ENCODE measurements around the gene DYDC1. TPM values are rescaled to one million over a fixed set of nuclear protein-coding genes. Genes with fewer than 3 reads are reported as not detected.
"Not testable (repeated sequence)": the region's sequence is repeated elsewhere in the genome, so short reads cannot be mapped to it uniquely, and the experiment has no call there.

DYDC1 gene
- total RNA-seq, 1 experiment from 2014 or later, result not detected

DNA sequence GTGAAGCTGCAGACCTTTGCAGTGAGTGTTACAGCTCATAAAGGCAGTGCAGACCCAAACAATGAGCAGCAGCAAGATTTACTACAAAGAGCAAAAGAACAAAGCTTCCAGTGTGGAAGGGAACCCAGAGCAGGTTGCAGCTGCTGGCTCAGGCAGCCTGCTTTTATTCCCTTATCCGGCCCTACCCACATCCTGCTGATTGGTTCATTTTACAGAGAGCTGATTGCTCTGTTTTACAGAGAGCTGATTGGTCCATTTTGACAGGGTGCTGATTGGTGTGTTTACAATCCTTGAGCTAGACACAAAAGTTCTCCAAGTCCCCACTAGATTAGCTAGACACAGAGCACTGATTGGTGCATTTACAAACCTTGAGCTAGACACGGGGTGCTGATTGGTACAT is 2.4 kb upstream of the DYDC1 start:
- H3K4me1 ChIP-seq (ENCODE audit: low read length); H3K9me2 ChIP-seq (replicated peaks; ENCODE audit: insufficient read depth, low read length); H3K9me3 ChIP-seq (ENCODE audit: low read length); H2AFZ ChIP-seq (ENCODE audit: low read length); H3K27me3 ChIP-seq (ENCODE audit: low read length); H3K9ac ChIP-seq (ENCODE audit: low read length); H3K4me3 ChIP-seq (ENCODE audit: low read length); H3K79me2 ChIP-seq (ENCODE audit: low read length); H3K27ac ChIP-seq (ENCODE audit: low read length); DNase-seq; H3K36me3 ChIP-seq (ENCODE audit: insufficient read depth, low read length); H4K20me1 ChIP-seq (ENCODE audit: insufficient read depth, low read depth, low read length); H3K4me2 ChIP-seq (ENCODE audit: low read depth, low read length, poor library complexity, severe bottlenecking): not testable (repeated sequence)

DNA sequence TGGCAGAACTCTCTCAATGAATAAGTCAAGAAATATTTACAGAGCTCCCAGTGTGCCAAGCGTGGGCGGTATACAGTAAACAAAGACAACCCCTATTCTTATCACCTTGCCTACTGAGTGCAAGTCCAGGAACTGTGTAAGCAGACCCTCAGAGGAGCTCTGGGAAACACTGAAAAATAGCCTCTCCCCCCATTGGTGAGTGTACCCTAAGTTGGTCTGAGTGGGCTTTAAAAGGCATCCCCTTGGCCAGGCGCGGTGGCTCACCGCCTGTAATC is 1.2 kb upstream of the DYDC1 start:
- Histone ChIP-seq H3K27ac (ENCODE audit: low read length) (no peak overlapping the region), H3K9me3 (ENCODE audit: low read length) (no peaks in the 10 kb centered on the region), H2AFZ (ENCODE audit: low read length) (no peak overlapping the region), H4K20me1 (ENCODE audit: insufficient read depth, low read depth, low read length) (no peaks in the 10 kb centered on the region), H3K36me3 (ENCODE audit: insufficient read depth, low read length) (no peaks in the 10 kb centered on the region), H3K79me2 (ENCODE audit: low read length) (no peaks in the 10 kb centered on the region), H3K27me3 (ENCODE audit: low read length) (no peaks in the 10 kb centered on the region), H3K4me2 (ENCODE audit: low read depth, low read length, poor library complexity, severe bottlenecking) (no peak overlapping the region), H3K9ac (ENCODE audit: low read length) (no peak overlapping the region), H3K4me1 (ENCODE audit: low read length) (no peaks in the 10 kb centered on the region), H3K9me2 (replicated peaks; ENCODE audit: insufficient read depth, low read length) (no peaks in the 10 kb centered on the region), H3K4me3 (ENCODE audit: low read length) (no peak overlapping the region)
- DNase-seq, result no peak

DNA sequence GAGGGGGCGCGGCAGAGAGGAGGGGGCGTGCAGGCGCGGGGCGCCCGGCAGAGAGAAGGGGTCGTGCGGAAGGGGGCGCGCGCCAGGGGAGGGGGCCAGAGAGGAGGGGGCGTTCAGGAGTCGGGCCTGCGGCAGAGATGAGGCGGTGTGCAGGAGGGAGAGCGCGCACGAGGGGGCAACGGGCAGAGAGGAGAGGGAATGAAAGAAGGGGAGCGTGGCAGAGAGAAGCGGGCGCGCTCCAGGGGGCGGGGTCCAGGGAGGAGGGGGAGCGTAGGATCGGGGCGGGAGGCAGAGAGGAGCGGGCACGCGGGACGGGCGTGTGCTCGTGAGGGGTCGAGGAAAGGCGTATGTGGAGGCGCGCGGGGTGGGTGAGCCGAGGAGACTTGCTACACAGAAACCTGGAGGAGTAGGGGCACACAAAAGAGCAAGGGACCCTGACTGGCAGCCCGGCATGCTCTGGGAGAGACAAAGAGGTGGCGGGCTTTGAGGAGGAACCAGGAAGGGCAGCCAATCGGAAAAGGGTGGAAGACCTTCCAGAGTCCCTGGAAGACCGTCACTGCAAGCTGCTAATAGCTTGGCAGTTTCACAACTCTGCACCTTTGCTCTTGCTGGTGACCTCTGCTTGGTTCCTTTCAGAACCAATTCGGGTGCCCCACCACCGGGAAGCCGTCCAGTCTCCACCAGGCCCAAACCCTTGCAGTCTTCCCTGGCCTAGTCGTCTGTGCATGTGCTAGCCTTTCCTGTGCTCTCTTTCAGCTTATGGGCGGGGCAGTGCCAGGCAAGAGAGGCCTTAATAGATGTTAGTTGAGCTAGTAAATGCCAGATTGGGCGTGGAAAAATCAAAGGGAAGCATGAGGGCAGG is 665 bp upstream of the DYDC1 start:
- no peak for DNase-seq
- no peaks in the 10 kb centered on the region for H3K27me3 ChIP-seq (ENCODE audit: low read length)
- H3K27ac ChIP-seq (ENCODE audit: low read length), result no peak overlapping the region
- H3K9me2 ChIP-seq (replicated peaks; ENCODE audit: insufficient read depth, low read length), result no peaks in the 10 kb centered on the region
- no peak overlapping the region for H3K9ac ChIP-seq (ENCODE audit: low read length)
- H3K79me2 ChIP-seq (ENCODE audit: low read length), result no peaks in the 10 kb centered on the region
- H4K20me1 ChIP-seq (ENCODE audit: insufficient read depth, low read depth, low read length), result no peaks in the 10 kb centered on the region
- no peaks in the 10 kb centered on the region for H3K36me3 ChIP-seq (ENCODE audit: insufficient read depth, low read length)
- H2AFZ ChIP-seq (ENCODE audit: low read length), result no peak overlapping the region
- no peaks in the 10 kb centered on the region for H3K4me1 ChIP-seq (ENCODE audit: low read length)
- H3K4me3 ChIP-seq (ENCODE audit: low read length), result no peak overlapping the region
- no peak overlapping the region for H3K4me2 ChIP-seq (ENCODE audit: low read depth, low read length, poor library complexity, severe bottlenecking)
- H3K9me3 ChIP-seq (ENCODE audit: low read length), result no peaks in the 10 kb centered on the region

DNA sequence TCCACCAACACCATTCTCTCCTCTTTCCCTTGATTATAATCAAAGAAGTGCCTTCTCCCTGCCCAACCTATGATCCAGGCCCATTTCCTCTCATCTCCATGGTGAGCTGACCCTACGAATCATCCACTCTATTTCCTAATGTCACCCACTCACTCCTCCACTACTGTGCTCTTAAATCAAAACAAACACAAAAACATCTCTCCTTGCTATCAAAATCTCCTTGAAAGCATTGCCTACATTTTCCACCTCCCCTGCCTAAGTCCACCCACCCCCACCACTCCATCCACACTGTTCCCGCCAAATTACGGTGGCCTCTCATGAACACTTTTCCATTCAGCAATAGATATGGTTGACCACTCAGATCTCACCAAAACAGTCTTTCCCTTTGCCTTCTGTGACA is 5.3 kb downstream of the DYDC1 start:
- H3K9me2 ChIP-seq (replicated peaks; ENCODE audit: insufficient read depth, low read length), result no peaks in the 10 kb centered on the region
- H3K4me1 ChIP-seq (ENCODE audit: low read length), result no peaks in the 10 kb centered on the region
- no peaks in the 10 kb centered on the region for H3K27me3 ChIP-seq (ENCODE audit: low read length)
- H3K36me3 ChIP-seq (ENCODE audit: insufficient read depth, low read length), result no peaks in the 10 kb centered on the region
- H3K4me3 ChIP-seq (ENCODE audit: low read length), result no peak overlapping the region
- H3K9ac ChIP-seq (ENCODE audit: low read length), result no peak overlapping the region
- no peaks in the 10 kb centered on the region for H4K20me1 ChIP-seq (ENCODE audit: insufficient read depth, low read depth, low read length)
- no peak for DNase-seq
- H2AFZ ChIP-seq (ENCODE audit: low read length), result no peak overlapping the region
- no peaks in the 10 kb centered on the region for H3K9me3 ChIP-seq (ENCODE audit: low read length)
- no peaks in the 10 kb centered on the region for H3K79me2 ChIP-seq (ENCODE audit: low read length)
- no peak overlapping the region for H3K27ac ChIP-seq (ENCODE audit: low read length)
- H3K4me2 ChIP-seq (ENCODE audit: low read depth, low read length, poor library complexity, severe bottlenecking), result no peak overlapping the region

DNA sequence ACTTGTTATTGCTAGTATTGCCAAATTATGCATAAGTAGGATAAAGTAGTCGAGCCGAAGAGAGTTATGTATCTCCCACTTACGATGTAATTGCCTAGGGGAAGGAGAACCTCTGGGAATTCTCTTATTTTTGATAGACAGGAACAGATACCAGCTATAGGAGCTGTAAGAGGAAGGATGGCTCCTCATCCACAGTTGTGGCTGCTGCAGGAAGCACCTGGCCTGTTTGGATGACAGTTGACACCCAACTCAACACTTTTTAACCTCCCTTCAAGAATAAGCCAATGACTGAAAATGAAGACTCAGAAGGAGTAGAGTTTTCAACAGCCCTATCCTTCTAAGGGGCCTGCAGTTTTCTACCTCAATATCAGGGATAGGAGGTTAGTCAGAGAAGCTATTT is 6.3 kb downstream of the DYDC1 start:
- no peaks in the 10 kb centered on the region for H3K36me3 ChIP-seq (ENCODE audit: insufficient read depth, low read length)
- H3K4me2 ChIP-seq (ENCODE audit: low read depth, low read length, poor library complexity, severe bottlenecking), result no peak overlapping the region
- H2AFZ ChIP-seq (ENCODE audit: low read length), result no peak overlapping the region
- no peak overlapping the region for H3K4me3 ChIP-seq (ENCODE audit: low read length)
- no peaks in the 10 kb centered on the region for H3K9me3 ChIP-seq (ENCODE audit: low read length)
- no peak overlapping the region for H3K9ac ChIP-seq (ENCODE audit: low read length)
- no peaks in the 10 kb centered on the region for H3K27me3 ChIP-seq (ENCODE audit: low read length)
- no peaks in the 10 kb centered on the region for H4K20me1 ChIP-seq (ENCODE audit: insufficient read depth, low read depth, low read length)
- no peaks in the 10 kb centered on the region for H3K79me2 ChIP-seq (ENCODE audit: low read length)
- DNase-seq, result no peak
- no peaks in the 10 kb centered on the region for H3K4me1 ChIP-seq (ENCODE audit: low read length)
- H3K27ac ChIP-seq (ENCODE audit: low read length), result no peak overlapping the region
- H3K9me2 ChIP-seq (replicated peaks; ENCODE audit: insufficient read depth, low read length), result no peaks in the 10 kb centered on the region

DNA sequence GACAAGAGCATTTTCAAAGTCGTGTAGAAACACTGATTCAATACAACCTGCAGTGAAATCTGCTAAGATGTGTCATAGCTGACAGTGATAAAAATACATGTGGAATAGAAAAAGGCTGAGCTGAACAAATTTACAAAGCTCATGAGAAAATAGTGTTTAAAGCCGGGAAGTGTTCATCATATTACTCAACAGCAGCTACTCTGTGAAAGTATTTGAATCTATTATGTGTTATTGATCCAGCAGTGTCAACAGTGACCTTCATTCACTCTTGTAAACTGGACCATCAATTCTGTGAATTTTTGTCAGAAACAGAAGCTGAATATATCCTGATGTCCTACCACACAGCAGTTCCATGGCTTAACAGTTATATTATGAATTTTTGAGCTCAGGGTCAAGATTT is 11.6 kb downstream of the DYDC1 start:
- Histone ChIP-seq H3K4me1 (ENCODE audit: low read length) (no peaks in the 10 kb centered on the region), H3K27me3 (ENCODE audit: low read length) (no peaks in the 10 kb centered on the region), H3K36me3 (ENCODE audit: insufficient read depth, low read length) (no peaks in the 10 kb centered on the region), H3K9me3 (ENCODE audit: low read length) (no peaks in the 10 kb centered on the region), H3K4me3 (ENCODE audit: low read length) (no peak overlapping the region), H3K9ac (ENCODE audit: low read length) (no peak overlapping the region), H2AFZ (ENCODE audit: low read length) (no peak overlapping the region), H3K79me2 (ENCODE audit: low read length) (no peaks in the 10 kb centered on the region), H3K27ac (ENCODE audit: low read length) (no peak overlapping the region), H4K20me1 (ENCODE audit: insufficient read depth, low read depth, low read length) (no peaks in the 10 kb centered on the region), H3K4me2 (ENCODE audit: low read depth, low read length, poor library complexity, severe bottlenecking) (no peak overlapping the region), H3K9me2 (replicated peaks; ENCODE audit: insufficient read depth, low read length) (no peaks in the 10 kb centered on the region)
- no peak for DNase-seq

DNA sequence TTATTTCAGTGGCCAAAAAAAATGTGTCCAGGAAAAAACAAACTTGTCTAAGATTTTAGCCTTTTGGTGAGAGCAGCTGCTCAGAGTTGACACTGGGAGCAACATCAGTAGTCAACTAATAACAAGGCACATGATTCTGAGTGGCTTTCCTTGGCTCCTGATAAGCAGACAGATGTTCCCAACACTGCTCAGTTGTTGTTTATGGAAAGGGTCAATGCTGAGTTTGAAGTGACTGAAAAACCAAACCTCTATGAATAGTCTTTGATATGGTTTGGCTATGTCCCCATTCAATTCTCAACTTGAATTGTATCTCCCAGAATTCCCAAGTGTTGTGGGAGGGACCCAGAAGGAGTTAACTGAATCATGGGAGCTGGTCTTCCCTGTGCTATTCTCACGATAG is 12.3 kb downstream of the DYDC1 start:
- H3K9ac ChIP-seq (ENCODE audit: low read length), result no peak overlapping the region
- no peak overlapping the region for H3K4me2 ChIP-seq (ENCODE audit: low read depth, low read length, poor library complexity, severe bottlenecking)
- no peaks in the 10 kb centered on the region for H3K27me3 ChIP-seq (ENCODE audit: low read length)
- H3K4me3 ChIP-seq (ENCODE audit: low read length), result no peak overlapping the region
- no peak overlapping the region for H2AFZ ChIP-seq (ENCODE audit: low read length)
- no peaks in the 10 kb centered on the region for H3K9me2 ChIP-seq (replicated peaks; ENCODE audit: insufficient read depth, low read length)
- H3K4me1 ChIP-seq (ENCODE audit: low read length), result no peaks in the 10 kb centered on the region
- H3K27ac ChIP-seq (ENCODE audit: low read length), result no peak overlapping the region
- no peaks in the 10 kb centered on the region for H3K36me3 ChIP-seq (ENCODE audit: insufficient read depth, low read length)
- H4K20me1 ChIP-seq (ENCODE audit: insufficient read depth, low read depth, low read length), result no peaks in the 10 kb centered on the region
- H3K79me2 ChIP-seq (ENCODE audit: low read length), result no peaks in the 10 kb centered on the region
- H3K9me3 ChIP-seq (ENCODE audit: low read length), result no peaks in the 10 kb centered on the region
- DNase-seq, result no peak

DNA sequence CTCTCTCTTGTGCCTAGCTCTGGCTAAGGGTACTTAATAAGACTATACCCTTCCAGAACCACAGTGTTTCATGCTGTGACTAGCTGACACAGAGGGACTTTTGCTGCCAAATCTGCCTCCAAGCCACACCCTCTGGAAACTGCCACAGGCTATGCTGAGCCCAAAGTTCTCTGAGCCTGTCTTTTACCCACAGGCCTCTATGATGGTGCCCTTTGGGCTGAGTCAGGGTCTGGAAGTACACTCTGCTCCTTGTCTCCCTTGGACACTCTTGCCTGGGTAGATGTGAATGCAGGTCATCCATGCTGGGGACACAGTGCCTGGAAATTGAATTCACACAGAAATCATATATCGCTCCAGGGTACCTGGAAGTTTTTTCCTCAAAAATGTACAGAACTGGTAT is 22.6 kb downstream of the DYDC1 start:
- Histone ChIP-seq H2AFZ (ENCODE audit: low read length) (no peak overlapping the region), H3K9ac (ENCODE audit: low read length) (no peak overlapping the region), H3K4me3 (ENCODE audit: low read length) (no peak overlapping the region), H3K9me3 (ENCODE audit: low read length) (no peaks in the 10 kb centered on the region), H3K4me1 (ENCODE audit: low read length) (no peaks in the 10 kb centered on the region), H3K36me3 (ENCODE audit: insufficient read depth, low read length) (no peaks in the 10 kb centered on the region), H3K4me2 (ENCODE audit: low read depth, low read length, poor library complexity, severe bottlenecking) (no peak overlapping the region), H4K20me1 (ENCODE audit: insufficient read depth, low read depth, low read length) (no peaks in the 10 kb centered on the region), H3K79me2 (ENCODE audit: low read length) (no peaks in the 10 kb centered on the region), H3K27ac (ENCODE audit: low read length) (no peak overlapping the region), H3K27me3 (ENCODE audit: low read length) (no peaks in the 10 kb centered on the region), H3K9me2 (replicated peaks; ENCODE audit: insufficient read depth, low read length) (no peaks in the 10 kb centered on the region)
- DNase-seq, result no peak

Measured in Karpas-422 (cell line).